GM12878 (cell line): Measurements from ENCODE around the gene LRFN2. TPM values are rescaled to one million over a fixed set of nuclear protein-coding genes. Genes with fewer than 3 reads are reported as not detected.

Source experiments
- ATAC-seq: fragments of 200-7000 bp; cut with Tn5 transposase; 3 replicates; pipeline ENCODE4 v1.9.1; 2020; ENCODE audit warnings: mild to moderate bottlenecking, moderate library complexity
- BruUV-seq: library from RNA; stranded (reverse); fragments of 400-500 nt; replicated peaks from 2 replicates; lab custom pipeline; 2021; lab: Mats Ljungman, UMichigan
- CTCF ChIA-PET: fragments of 300-600 bp; sonication (Branson Sonifier 250); formaldehyde crosslinking; extraction: SDS; loops from one replicate; lab custom pipeline; 2021; ENCODE audit warnings: inconsistent platforms; lab: Yijun Ruan, JAX
- POLR2A ChIA-PET: fragments of 350-600 bp; formaldehyde crosslinking; extraction: SDS; loops from one replicate; lab custom pipeline; 2021; ENCODE audit warnings: inconsistent platforms; lab: Charles Lee
- RAD21 ChIA-PET: fragments of 300-600 bp; sonication (Branson Sonifier 250); formaldehyde crosslinking; loops from one replicate; lab custom pipeline; 2023; ENCODE audit warnings: antibody characterized with exemption; ENCODE audit not compliant: unreplicated experiment; lab: Charles Lee
- SMC1A ChIA-PET: fragments of 300-600 bp; sonication (Branson Sonifier 250); formaldehyde crosslinking; loops from one replicate; lab custom pipeline; 2023; ENCODE audit not compliant: unreplicated experiment, uncharacterized antibody; lab: Charles Lee
- DNase-seq: peaks from one replicate; pipeline ENCODE4 v3.0.0-alpha.2; 2011; ENCODE audit warnings: low read depth, low spot score
- FAIRE-seq: peaks from 3 replicates; lab custom pipeline; 2011; peaks lifted over from hg19 to GRCh38; lab: Jason Lieb, UNC
- H2AFZ ChIP-seq: 2 replicates; pipeline ENCODE4 v1.6.0; 2011; ENCODE audit warnings: low read depth, low read length, control low read depth; ENCODE audit not compliant: control insufficient read depth
- H3K27ac ChIP-seq: 2 replicates; pipeline ENCODE4 v1.5.1; 2011; ENCODE audit warnings: control low read depth; ENCODE audit not compliant: control insufficient read depth, insufficient read depth
- H3K27me3 ChIP-seq, 2 experiments: replicated peaks in 1 of 2; 2 replicates each; pipeline versions ENCODE4 v1.6.0 to v1.6.1; 2011; ENCODE audit warnings: low read length in 1 of 2; ENCODE audit not compliant: control insufficient read depth in 2 of 2, insufficient read depth in 2 of 2
- H3K36me3 ChIP-seq, 2 experiments: 2 replicates each; pipeline ENCODE4 v1.5.1; 2011; ENCODE audit warnings: low read length in 1 of 2; ENCODE audit not compliant: control insufficient read depth in 2 of 2, insufficient read depth in 2 of 2
- H3K4me1 ChIP-seq: 2 replicates; pipeline ENCODE4 v1.6.1; 2011; ENCODE audit warnings: mild to moderate bottlenecking, low read length, moderate library complexity, mixed read lengths; ENCODE audit not compliant: control insufficient read depth, insufficient read depth
- H3K4me2 ChIP-seq: 2 replicates; pipeline ENCODE4 v1.6.0; 2011; ENCODE audit warnings: control low read depth; ENCODE audit not compliant: control insufficient read depth, insufficient read depth
- H3K4me3 ChIP-seq: fragments of 200-600 bp; sonication (generic); 2 replicates; pipeline ENCODE4 v1.5.1; 2016
- H3K79me2 ChIP-seq: 2 replicates; pipeline ENCODE4 v1.6.0; 2011; ENCODE audit warnings: low read length; ENCODE audit not compliant: control insufficient read depth, insufficient read depth
- H3K9ac ChIP-seq: 2 replicates; pipeline ENCODE4 v1.8.0; 2011; ENCODE audit warnings: low read length, control low read depth, mixed read lengths; ENCODE audit not compliant: control insufficient read depth, insufficient read depth
- H3K9me3 ChIP-seq: replicated peaks from 3 replicates; pipeline ENCODE4 v1.5.1; 2011; ENCODE audit warnings: mild to moderate bottlenecking, low read length; ENCODE audit not compliant: control insufficient read depth, insufficient read depth
- H4K20me1 ChIP-seq: 2 replicates; pipeline ENCODE4 v1.6.0; 2011; ENCODE audit not compliant: control insufficient read depth, insufficient read depth
- BHLHE40 ChIP-seq, 2 experiments: fragments of 450-650 bp in 1 of 2; IDR thresholded peaks; 2 replicates each; pipeline ENCODE4 v1.6.1; 2011 to 2017; ENCODE audit warnings: low read depth in 2 of 2, borderline replicate concordance in 1 of 2, improper control_type of control experiment in 1 of 2, low read length in 1 of 2, mild to moderate bottlenecking in 1 of 2
- FOXM1 ChIP-seq: IDR thresholded peaks from 2 replicates; pipeline ENCODE4 v1.6.1; 2012; ENCODE audit warnings: low read depth, mild to moderate bottlenecking, inconsistent platforms, low read length, moderate library complexity
- MTA2 ChIP-seq: fragments of 450-650 bp; IDR thresholded peaks from 2 replicates; pipeline ENCODE4 v1.6.1; 2016; ENCODE audit warnings: low read depth, mild to moderate bottlenecking, moderate library complexity
- POU2F2 ChIP-seq: IDR thresholded peaks from 3 replicates; pipeline ENCODE4 v1.6.1; 2011; ENCODE audit warnings: low read depth, mild to moderate bottlenecking, low read length, borderline replicate concordance
- SMAD5 ChIP-seq: IDR thresholded peaks from 2 replicates; pipeline ENCODE4 v1.6.1; 2016; ENCODE audit warnings: antibody characterized with exemption, low read depth
- STAT3 ChIP-seq: IDR thresholded peaks from 2 replicates; pipeline ENCODE4 v1.6.1; 2011; ENCODE audit warnings: low read depth, low read length, improper control_type of control experiment
- ZNF207 ChIP-seq: fragments of 450-650 bp; IDR thresholded peaks from 2 replicates; pipeline ENCODE4 v1.6.1; 2014; ENCODE audit warnings: antibody characterized with exemption, mild to moderate bottlenecking, borderline replicate concordance
- WGBS: methylation state at CpG from one replicate; pipeline ENCODE4 v1.1.6; 2016; ENCODE audit warnings: low lambda C conversion rate; ENCODE audit not compliant: insufficient replicate concordance, insufficient coverage; ENCODE audit errors: missing lambda C conversion rate; 5-methylcytosine and 5-hydroxymethylcytosine counted together
- in situ Hi-C: fragments of 300-500 bp; cut with MboI; formaldehyde crosslinking; loops from 9 replicates; pipeline ENCODE4 v1.14.3; 2018; ENCODE audit warnings: mixed read lengths
- intact Hi-C: fragments of 100-400 bp; cut with micrococcal nuclease; formaldehyde crosslinking; loops from one replicate; pipeline ENCODE4 v1.14.2; 2022; ENCODE audit not compliant: unreplicated experiment
- polyA plus RNA-seq, 11 experiments: library from polyadenylated mRNA; depleted of rRNA in 4 of 11; unstranded in 6 of 11; stranded (reverse) in 5 of 11; fragments of >200 nt; fragmentation: Nextera tagmentation in 4 of 11; fragmentation: Illumina TruSeq in 1 of 11; extraction: Ambion mirVana in 4 of 11; extraction: Trizol in 1 of 11; gene quantifications; 1 replicate in 1 of 11; 2 replicates in 10 of 11; pipeline versions ENCODE4 v1.2.1 to v1.2.3, GENCODE V29; 2011 to 2016; ENCODE audit warnings: inconsistent platforms in 2 of 11, missing spikeins in 2 of 11, low read depth in 1 of 11
- total RNA-seq, 4 experiments: library from RNA; depleted of rRNA in 3 of 4; stranded (reverse); fragments of >200 nt in 3 of 4; fragmentation: Illumina TruSeq in 1 of 4; extraction: Trizol in 1 of 4; gene quantifications; 2 replicates each; pipeline versions ENCODE4 v1.2.1 to v1.2.3, GENCODE V29; 2013 to 2021
- TF ChIP-seq, protein P1 (sequence below): fragments of 450-650 bp; IDR thresholded peaks from 2 replicates; pipeline ENCODE4 v1.6.1; 2017; ENCODE audit warnings: mild to moderate bottlenecking, moderate library complexity
- TF ChIP-seq, protein P2 (sequence below): fragments of 450-650 bp; formaldehyde crosslinking; IDR thresholded peaks from 2 replicates; pipeline ENCODE4 v1.5.0; 2022; ENCODE audit warnings: mild to moderate bottlenecking, missing genetic modification characterization
- TF ChIP-seq, protein P3 (sequence below): fragments of 150-350 bp; IDR thresholded peaks from 2 replicates; pipeline ENCODE4 v1.6.1; 2014; ENCODE audit warnings: mild to moderate bottlenecking, low read depth, low read length
- TF ChIP-seq, protein P4 (sequence below): fragments of 150-350 bp; IDR thresholded peaks from 2 replicates; pipeline ENCODE4 v1.6.1; 2016; ENCODE audit warnings: low read depth, low read length

LRFN2 gene
- total and polyA plus RNA-seq, 10 of the 15 experiments (the other 5 are each of a cell fraction or from before 2014, with no cell fraction given) = not detected

DNA sequence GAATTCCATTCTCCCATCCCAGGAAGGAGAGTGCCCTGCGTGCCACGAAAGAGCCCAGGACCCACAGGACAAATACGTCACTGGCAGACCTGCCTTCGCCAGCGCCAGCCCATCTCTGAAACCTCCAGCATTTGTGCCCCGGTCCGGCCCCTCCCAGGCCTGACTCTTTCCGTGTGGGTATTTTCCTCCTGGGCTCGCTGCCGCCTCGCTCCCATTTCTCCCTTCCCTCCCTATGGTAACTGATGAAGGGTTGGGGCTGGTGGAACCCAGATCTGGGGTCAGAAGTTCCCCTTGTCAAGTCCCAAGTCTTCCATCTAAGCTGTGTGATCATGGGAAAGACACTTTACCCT is 208.5 kb downstream of the LRFN2 start:
- no peak overlapping the region for H3K27ac ChIP-seq
- no peaks in the 10 kb centered on the region for H3K36me3 ChIP-seq
- FAIRE-seq = no peak
- H3K4me1 ChIP-seq = no peaks in the 10 kb centered on the region
- H3K9me3 ChIP-seq = no peaks in the 10 kb centered on the region
- no peaks in the 10 kb centered on the region for H4K20me1 ChIP-seq
- no peaks in the 10 kb centered on the region for H3K27me3 ChIP-seq
- SMC1A ChIA-PET = interaction anchor here (1.3 kb wide), 1 partner anchor 10 kb away, joined by 4 read pairs; no protein-coding TSS in a partner anchor
- CTCF ChIA-PET = no interaction called here
- RAD21 ChIA-PET = no interaction called here
- H2AFZ ChIP-seq = no peak overlapping the region
- H3K79me2 ChIP-seq = no peaks in the 10 kb centered on the region
- H3K9ac ChIP-seq = no peak overlapping the region
- POLR2A ChIA-PET = no interaction called here
- H3K4me2 ChIP-seq = no peak overlapping the region
- 74% methylated on average over 11 of the region's 11 CpGs for WGBS
- no peak for DNase-seq
- ATAC-seq = no peak
- H3K4me3 ChIP-seq = no peak overlapping the region
- BruUV-seq = no TSS peak
- intact Hi-C loops (no loop called here), in situ Hi-C loops (no loop called here)
- TF ChIP-seq POU2F2 = no peak
- TF ChIP-seq, protein P1, sequence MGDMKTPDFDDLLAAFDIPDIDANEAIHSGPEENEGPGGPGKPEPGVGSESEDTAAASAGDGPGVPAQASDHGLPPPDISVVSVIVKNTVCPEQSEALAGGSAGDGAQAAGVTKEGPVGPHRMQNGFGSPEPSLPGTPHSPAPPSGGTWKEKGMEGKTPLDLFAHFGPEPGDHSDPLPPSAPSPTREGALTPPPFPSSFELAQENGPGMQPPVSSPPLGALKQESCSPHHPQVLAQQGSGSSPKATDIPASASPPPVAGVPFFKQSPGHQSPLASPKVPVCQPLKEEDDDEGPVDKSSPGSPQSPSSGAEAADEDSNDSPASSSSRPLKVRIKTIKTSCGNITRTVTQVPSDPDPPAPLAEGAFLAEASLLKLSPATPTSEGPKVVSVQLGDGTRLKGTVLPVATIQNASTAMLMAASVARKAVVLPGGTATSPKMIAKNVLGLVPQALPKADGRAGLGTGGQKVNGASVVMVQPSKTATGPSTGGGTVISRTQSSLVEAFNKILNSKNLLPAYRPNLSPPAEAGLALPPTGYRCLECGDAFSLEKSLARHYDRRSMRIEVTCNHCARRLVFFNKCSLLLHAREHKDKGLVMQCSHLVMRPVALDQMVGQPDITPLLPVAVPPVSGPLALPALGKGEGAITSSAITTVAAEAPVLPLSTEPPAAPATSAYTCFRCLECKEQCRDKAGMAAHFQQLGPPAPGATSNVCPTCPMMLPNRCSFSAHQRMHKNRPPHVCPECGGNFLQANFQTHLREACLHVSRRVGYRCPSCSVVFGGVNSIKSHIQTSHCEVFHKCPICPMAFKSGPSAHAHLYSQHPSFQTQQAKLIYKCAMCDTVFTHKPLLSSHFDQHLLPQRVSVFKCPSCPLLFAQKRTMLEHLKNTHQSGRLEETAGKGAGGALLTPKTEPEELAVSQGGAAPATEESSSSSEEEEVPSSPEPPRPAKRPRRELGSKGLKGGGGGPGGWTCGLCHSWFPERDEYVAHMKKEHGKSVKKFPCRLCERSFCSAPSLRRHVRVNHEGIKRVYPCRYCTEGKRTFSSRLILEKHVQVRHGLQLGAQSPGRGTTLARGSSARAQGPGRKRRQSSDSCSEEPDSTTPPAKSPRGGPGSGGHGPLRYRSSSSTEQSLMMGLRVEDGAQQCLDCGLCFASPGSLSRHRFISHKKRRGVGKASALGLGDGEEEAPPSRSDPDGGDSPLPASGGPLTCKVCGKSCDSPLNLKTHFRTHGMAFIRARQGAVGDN = no peak
- TF ChIP-seq SMAD5 = no peak
- TF ChIP-seq, protein P2, sequence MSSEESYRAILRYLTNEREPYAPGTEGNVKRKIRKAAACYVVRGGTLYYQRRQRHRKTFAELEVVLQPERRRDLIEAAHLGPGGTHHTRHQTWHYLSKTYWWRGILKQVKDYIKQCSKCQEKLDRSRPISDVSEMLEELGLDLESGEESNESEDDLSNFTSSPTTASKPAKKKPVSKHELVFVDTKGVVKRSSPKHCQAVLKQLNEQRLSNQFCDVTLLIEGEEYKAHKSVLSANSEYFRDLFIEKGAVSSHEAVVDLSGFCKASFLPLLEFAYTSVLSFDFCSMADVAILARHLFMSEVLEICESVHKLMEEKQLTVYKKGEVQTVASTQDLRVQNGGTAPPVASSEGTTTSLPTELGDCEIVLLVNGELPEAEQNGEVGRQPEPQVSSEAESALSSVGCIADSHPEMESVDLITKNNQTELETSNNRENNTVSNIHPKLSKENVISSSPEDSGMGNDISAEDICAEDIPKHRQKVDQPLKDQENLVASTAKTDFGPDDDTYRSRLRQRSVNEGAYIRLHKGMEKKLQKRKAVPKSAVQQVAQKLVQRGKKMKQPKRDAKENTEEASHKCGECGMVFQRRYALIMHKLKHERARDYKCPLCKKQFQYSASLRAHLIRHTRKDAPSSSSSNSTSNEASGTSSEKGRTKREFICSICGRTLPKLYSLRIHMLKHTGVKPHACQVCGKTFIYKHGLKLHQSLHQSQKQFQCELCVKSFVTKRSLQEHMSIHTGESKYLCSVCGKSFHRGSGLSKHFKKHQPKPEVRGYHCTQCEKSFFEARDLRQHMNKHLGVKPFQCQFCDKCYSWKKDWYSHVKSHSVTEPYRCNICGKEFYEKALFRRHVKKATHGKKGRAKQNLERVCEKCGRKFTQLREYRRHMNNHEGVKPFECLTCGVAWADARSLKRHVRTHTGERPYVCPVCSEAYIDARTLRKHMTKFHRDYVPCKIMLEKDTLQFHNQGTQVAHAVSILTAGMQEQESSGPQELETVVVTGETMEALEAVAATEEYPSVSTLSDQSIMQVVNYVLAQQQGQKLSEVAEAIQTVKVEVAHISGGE (CRISPR knock-in tag) = no peak
- TF ChIP-seq ZNF207 = no peak
- TF ChIP-seq, protein P3, sequence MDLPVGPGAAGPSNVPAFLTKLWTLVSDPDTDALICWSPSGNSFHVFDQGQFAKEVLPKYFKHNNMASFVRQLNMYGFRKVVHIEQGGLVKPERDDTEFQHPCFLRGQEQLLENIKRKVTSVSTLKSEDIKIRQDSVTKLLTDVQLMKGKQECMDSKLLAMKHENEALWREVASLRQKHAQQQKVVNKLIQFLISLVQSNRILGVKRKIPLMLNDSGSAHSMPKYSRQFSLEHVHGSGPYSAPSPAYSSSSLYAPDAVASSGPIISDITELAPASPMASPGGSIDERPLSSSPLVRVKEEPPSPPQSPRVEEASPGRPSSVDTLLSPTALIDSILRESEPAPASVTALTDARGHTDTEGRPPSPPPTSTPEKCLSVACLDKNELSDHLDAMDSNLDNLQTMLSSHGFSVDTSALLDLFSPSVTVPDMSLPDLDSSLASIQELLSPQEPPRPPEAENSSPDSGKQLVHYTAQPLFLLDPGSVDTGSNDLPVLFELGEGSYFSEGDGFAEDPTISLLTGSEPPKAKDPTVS = no peak
- no peak for TF ChIP-seq FOXM1
- TF ChIP-seq, protein P4, sequence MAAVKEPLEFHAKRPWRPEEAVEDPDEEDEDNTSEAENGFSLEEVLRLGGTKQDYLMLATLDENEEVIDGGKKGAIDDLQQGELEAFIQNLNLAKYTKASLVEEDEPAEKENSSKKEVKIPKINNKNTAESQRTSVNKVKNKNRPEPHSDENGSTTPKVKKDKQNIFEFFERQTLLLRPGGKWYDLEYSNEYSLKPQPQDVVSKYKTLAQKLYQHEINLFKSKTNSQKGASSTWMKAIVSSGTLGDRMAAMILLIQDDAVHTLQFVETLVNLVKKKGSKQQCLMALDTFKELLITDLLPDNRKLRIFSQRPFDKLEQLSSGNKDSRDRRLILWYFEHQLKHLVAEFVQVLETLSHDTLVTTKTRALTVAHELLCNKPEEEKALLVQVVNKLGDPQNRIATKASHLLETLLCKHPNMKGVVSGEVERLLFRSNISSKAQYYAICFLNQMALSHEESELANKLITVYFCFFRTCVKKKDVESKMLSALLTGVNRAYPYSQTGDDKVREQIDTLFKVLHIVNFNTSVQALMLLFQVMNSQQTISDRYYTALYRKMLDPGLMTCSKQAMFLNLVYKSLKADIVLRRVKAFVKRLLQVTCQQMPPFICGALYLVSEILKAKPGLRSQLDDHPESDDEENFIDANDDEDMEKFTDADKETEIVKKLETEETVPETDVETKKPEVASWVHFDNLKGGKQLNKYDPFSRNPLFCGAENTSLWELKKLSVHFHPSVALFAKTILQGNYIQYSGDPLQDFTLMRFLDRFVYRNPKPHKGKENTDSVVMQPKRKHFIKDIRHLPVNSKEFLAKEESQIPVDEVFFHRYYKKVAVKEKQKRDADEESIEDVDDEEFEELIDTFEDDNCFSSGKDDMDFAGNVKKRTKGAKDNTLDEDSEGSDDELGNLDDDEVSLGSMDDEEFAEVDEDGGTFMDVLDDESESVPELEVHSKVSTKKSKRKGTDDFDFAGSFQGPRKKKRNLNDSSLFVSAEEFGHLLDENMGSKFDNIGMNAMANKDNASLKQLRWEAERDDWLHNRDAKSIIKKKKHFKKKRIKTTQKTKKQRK = no peak
- no peak for TF ChIP-seq STAT3
- TF ChIP-seq BHLHE40 (IDR thresholded peaks at IDR 0.05; ENCODE audit: borderline replicate concordance in 1 of 2, low read depth in 2 of 2, low read length in 1 of 2) = no peak
- TF ChIP-seq MTA2 = no peak
